ENCODE results near the gene EEF1AKMT4.

DNA sequence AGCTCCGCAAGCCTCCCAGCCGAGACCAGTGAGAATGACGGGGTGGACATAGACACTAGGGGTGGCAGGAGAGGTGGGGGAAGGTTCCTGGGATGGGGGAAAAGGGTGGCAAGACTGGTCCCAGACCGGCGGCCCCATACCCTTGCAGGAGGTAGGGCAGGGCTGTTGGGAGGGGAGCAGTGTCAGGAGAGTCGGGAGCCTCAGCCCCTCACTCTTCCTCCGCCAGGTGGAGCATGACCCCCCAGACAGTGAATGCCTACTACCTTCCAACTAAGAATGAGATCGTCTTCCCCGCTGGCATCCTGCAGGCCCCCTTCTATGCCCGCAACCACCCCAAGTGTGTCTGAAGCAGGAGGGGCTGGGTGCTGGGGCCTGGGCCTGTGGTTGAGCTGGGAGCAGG, 40.9 kb downstream of the EEF1AKMT4 start:
- TF ChIP-seq POLR2A (IDR thresholded peaks at IDR 0.05; ENCODE audit: low read depth, low read length), result no peak
- TF ChIP-seq TAF1 (IDR thresholded peaks at IDR 0.05; ENCODE audit: low read depth, low read length), result no peak
- TF ChIP-seq POLR2AphosphoS5 (IDR thresholded peaks at IDR 0.05; ENCODE audit: low read depth, low read length), result no peak
